Hematopoietic multipotent progenitor cell (in vitro differentiated cells): ENCODE data around the gene GABRB1. TPM values are rescaled to one million over a fixed set of nuclear protein-coding genes. Genes with fewer than 3 reads are reported as not detected.
"Not testable (repeated sequence)": the region's sequence is repeated elsewhere in the genome, so short reads cannot be mapped to it uniquely, and the experiment has no call there.

Experiments used
- DNase-seq, 3 donors: peaks; one replicate each; pipeline ENCODE4 v3.0.0-alpha.2; 2011 to 2015; ENCODE audit warnings: low read depth in 2 of 3, low spot score in 2 of 3
- total RNA-seq: library from RNA; depleted of rRNA; stranded (reverse); fragments of >200 nt; gene quantifications from one replicate; pipeline ENCODE4 v1.2.3, GENCODE V29; 2012

The GABRB1 gene
- total RNA-seq, 1 donor, result not detected

DNA sequence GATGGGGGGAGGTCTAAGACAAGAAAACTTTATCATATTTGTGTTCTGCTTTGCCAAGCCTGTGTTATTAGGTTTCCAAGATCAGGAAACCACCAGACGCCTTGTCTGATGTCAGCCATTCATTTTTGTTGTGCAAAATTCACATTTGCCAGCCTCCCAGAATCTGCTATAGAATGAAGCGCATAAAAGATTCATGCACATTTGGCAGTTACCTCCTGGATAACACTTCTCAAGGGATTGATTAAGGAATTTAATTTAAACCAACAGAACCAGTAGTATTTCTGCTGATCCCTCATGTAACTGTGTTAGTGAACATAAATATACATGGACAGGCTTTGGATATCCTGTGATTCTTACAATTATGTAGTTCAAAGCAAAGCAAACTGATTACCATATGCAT, 244.2 kb downstream of the GABRB1 start:
- DNase-seq, result no peak

DNA sequence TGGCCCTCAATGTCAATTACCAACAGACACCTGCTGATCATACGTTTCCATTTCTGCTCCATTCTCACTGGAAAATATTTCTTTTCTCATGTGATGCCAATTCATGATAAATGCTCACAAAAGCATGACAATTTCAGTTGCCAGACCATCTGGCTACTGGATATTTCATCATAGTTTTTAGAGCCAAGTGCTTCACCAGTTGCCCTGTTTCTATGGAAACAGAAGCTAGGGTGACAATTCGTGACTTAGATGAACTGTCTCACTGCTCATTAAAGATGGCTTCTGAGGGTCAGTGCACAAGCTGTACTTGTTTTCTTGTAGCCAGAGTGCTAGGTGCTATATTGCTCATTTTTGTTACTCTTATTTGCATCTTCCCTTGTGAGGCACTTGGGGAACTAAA, 247.3 kb downstream of the GABRB1 start:
- DNase-seq, result no peak

DNA sequence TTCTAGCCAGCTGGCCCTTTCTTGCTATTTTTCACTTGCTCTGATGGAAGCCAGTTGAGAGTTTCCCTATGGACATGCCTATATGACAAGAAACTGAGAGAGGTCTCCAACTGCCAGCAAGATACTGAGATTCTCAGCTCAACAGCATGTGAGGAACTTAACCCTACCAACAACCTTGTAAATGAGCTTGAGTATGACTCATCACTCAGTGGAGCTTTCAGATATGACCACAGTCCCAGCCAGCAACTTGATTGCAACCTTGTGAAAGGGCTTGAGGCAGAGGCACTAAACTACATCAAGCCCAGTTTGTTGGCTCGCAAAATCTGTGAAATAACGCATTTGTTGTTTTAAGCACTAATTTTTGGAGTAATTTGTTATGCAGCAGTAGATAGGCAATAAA, 256.4 kb downstream of the GABRB1 start:
- no peak for DNase-seq

DNA sequence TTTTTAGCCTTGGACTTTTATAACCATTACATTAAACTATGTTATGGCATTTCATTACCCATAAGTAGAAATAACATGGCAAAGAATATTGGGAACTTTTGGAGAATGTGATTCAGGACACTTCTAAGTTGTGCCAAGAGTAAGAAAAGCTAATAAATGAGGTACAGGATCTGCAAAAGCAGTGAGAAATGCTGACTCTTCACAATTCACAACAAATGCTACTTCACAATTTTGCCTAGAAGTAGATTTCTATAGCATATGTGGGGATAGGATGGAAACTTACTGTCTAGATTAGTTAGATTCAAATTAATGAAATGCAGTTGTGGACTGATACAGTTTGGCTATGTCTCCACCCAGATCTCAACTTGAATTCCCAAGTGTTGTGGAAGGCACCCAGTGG, 258.4 kb downstream of the GABRB1 start:
- no peak for DNase-seq

DNA sequence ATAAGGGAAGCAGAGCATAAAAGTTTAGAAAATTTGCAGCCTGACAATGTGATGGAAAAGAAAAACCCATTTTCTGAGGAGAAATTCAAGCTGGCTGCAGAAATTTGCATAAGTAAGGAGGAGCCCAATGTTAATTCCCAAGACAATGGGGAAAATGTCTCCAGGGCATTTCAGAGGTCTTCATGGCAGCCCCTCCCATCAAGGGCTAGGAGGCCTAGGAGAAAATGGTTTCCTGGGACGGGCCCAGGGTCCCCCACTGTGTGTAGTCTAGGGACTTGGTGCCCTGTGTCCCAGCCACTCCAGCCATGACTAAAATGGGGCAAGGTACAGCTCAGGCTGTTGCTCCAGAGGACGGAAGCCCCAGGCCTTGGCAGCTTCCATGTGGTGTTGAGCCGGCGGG, 259.5 kb downstream of the GABRB1 start:
- DNase-seq, result not testable (repeated sequence)

DNA sequence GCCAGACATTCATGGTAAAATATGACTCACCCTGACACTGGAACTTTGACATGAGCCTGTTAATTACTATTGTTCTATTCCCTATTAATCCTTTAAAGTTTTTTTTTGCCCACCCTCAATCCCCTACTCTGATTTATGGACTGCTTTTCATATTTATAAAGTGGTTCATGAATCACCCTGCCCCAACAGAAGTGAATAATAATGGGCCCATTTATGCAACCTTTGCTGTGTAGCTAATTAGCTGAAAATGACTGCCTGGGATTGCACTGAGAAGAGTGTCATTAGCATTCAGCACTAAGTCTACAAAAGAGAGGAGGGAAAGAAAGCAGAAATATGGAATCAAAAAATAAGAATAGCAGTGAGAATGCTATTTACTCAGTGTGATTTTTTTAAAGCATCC, 277.8 kb downstream of the GABRB1 start:
- DNase-seq, result no peak

DNA sequence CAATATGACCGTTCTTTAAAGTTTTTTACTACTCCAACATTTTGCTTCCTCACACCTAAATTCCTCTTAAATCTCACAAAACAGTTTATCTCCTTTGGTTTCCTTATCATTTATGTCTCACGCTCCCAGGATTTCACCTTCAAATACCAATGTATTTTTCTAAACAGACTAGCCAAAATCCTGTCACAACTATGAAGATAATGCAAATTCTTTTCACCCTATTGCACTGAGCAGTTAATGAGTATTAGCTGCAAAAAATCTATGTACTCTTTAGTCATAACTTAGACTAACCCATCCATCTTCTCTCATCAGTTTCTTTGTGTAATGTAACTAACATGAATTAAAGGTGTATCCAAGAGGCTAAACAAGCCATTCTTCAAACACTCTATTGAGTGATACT, 280.8 kb downstream of the GABRB1 start:
- DNase-seq, result no peak

DNA sequence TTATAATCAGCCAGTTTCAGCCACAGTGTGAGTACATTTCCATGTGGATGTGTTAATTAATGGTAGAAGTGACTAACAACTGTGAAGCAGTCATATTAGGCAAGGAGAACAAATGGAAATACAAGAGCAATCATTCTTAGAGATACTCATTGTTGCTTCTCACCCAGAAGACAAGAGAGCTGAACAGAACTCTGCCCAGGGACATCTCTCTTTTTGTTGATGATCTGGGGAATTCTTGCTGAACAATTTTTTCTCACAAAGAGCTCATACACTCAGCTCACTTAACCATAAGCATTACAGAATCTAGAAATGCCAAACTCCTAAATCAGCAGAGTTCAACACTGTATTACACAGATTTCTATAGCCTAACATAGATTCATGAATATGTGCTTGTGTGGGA, 282.0 kb downstream of the GABRB1 start:
- DNase-seq, result no peak

DNA sequence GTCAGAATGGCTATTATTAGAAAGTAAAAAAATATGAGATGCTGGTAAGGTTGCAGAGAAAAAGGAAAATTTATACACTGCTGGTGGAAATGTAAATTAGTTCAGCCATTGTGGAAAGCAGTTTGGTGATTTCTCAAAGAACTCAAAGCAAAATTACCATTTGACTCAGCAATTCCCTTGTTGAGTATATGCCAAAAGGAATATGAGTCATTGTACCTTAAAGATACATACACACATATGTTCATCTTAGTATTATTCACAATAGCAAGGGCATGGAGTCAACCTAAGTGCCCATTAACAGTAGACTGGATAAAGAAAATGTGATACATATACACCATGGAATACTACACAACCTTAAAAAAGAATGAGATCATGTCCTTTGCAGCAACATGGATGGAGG, 284.0 kb downstream of the GABRB1 start:
- DNase-seq, result no peak

DNA sequence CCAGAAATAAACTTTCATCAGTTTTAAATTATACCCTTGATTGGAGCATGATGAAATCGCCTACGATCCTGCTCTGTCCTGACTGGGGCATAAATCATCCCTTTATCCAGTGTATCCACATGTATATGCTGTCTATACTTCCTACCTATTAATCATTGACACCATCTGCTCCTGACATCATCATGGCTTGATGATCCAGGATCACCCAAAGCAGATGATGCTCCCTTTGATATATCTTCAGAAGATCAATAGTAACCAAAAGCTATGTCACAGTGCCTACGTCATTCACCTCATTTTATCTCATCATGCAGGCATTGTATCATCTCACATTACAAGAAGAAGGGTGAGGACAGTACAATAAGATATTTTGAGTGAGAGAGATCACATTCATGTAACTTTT, 294.7 kb downstream of the GABRB1 start:
- no peak for DNase-seq

DNA sequence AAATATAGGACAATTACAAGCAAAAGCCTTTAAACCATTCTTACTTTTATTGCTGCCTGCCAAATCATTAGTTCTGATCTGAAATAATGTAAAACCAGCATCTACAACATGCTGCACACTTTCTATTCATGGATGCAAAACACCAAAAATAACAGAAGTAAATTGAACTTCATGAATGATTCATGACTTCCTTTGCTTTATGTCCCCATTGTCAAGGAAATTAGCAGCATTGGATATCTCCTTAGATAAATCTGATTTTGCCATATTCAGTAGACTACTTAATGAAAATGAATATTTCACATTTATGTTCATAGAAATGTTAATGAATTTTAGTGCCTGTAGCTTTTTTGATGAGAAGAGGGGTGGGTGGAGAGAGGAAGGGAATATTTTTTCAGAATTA, 299.5 kb downstream of the GABRB1 start:
- DNase-seq, result no peak

DNA sequence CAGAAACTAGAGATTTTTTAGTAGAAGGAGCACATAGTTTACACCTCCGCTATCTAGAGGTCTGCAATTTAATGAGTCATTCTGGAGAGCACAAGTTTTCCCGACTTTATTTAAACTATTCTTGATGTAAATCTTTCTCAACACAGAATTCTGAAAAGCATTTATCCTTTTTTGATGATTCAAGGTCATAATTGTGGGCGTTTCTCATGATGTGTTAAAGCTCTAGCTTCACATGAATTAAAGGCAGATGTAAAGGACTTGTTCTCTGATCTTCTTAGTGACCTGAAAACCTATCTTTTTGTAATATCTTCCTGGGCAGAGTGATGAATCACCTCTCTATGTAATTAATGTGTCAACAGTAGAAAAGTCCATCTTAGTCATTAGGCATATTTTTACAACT, 303.3 kb downstream of the GABRB1 start:
- DNase-seq, result no peak

DNA sequence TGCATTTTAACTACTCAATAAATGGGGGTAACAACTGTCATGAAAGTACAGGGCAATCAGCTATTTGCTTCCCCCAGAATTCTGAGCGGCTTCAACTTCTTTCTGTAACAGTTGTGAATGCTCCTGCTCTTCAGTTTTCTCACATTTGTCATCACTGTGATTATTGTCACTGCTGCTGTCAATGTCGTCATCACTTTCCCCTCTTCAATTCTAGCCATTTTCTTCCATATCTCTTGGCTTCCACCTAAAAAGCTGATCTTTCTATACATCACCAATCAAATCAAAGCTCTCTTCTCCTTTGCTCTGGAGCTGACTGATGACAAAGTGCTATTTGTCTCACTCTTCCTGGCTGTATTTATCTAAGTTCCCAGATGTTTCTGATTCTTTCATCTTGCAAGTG, 306.5 kb downstream of the GABRB1 start:
- no peak for DNase-seq

DNA sequence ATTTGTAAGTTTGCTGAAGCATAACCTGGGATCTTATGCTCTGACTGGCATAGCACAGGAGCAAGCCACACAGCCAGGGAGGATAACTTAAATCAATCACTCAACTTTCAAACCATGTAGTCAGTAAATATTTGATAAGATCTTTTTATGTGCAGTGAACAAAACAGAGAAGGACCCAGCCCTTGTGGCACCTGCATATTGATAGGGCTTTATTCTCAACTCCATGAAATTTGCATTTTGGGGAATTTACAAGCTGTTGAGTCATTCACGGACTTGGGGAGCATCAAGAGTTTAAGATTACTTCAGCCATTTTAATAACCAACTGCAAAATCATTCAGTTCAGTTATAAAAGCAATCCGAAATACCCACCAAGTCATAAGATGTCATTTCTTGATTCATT, 309.5 kb downstream of the GABRB1 start:
- DNase-seq, result no peak

DNA sequence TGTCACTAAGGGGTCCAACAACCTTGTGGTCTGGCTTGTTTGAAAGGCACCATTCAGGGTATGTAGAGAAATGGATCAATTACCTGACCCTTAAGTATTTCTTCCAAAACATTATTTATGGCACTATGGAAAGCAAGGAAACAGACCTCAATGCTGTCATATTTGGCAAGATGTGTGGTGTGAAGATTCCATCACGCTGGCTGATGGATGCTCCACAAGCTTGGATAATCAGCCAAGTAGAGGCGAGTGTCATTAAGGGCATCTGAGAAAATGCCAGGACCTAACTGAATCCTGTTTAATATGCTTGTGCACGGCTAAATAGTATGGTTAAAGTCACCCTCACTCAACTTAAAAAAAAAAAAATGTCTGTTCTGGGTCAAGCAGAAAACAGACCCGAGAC, 311.4 kb downstream of the GABRB1 start:
- DNase-seq, result no peak

DNA sequence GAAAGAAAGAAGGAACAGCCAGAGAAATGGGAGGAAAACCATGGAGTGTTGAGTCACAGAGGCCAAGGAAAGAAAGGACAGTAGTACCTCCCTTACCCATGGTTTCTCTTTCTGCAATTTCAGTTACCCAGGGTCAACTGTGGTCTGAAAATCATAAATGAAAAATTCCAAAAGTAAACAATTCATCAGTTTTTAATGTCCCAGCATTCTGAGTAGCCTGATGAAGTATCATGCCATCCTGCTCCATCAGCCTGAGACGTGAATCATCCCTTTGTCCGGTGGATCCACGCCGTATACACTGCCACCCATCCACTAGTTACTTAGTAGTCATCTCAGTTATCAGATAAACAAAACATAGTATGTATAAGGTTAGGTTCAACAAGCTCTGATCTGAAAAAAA, 318.0 kb downstream of the GABRB1 start:
- no peak for DNase-seq

DNA sequence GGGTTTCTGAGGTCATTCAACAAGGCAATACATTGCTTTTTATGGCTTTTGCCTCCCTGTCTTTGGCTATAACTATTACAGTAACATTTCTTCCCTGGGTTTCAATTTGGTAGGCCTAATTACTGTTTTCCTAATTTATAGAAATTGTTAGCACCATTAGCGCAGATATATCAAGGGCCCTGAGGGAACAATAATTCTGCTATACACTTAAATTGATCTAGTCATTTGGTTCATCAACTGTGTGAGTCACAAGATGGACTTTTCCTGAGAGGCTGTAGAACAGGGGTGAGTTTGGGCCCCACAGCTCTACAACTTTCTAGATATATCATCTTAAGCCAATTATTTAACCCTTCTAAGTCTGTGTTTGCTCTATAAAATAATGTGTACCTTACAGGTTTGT, 324.2 kb downstream of the GABRB1 start:
- no peak for DNase-seq

DNA sequence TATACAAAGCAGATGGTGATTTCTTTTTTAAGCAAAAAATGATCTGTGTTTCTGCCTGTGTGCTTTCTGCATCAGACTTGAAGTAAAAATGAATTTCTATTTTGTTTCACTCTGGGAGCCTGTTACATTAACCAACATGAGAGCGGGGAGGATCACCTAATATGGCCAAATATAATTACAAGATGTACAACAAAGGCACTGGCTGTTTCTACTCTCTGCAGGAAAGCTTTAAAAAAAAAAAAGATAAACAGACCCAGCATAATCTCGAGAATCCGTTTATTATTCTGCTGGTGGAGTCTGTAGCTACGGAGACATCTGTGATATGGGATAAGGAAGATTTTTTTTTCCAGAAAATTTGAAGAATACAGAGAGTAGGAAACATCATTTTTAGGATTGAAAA, 328.5 kb downstream of the GABRB1 start:
- DNase-seq, result no peak

DNA sequence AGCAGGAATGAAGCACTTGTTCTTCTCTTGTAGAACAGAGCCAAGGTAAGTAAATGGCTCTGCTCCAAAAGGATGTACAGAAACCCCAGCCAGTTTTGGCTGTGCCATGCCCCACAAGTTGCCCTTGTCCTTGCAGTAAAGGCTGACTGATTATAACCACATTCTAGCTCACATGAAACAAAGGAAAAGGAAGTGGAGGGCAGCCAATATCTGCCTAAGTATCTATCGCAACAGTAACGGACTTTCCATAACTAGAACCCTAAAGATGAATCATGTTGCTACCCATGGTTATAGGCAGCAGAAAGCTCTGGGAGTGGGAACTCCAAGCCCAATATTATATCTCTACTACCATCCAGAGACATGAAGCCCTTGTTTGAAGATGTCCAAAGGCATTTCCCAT, 336.4 kb downstream of the GABRB1 start:
- DNase-seq, result no peak

DNA sequence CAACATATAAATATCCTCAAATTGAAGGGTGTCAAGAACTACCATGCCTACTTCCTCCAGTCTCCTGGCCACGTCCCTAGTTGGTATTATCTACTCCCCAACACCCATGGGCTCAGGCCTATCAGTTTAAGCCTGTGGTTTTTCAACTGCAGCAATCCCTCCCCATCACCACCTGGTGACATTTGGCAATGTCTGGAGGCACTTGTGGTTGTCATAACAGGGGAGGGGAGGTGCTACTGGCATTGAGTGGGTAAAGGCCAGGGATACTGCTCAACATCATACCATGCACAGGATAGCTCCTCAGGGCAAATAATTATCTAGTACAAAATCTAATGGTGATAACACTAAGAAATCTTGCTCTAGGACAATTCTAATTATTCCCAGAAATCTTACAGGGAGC, 336.8 kb downstream of the GABRB1 start:
- peak in 1 of 3 donors; percentile 10 for DNase-seq

DNA sequence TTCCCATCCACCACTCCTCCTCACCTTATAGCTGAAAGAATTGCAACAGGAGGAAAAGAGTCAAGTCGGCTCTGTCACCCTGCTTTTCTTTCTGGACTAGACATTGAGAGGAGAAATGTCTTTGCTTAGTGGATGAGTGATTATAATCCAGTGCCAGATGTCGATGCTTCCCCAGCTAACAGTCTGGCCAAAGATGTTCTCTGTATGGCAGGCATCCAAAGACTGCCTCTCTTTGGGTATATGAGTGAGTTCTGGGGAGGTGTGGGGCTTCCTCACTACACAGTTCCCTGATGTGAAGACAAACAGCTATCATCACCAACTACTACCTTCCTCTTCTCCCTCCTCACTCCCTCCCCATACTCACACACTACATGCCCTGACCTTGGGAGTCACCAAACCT, 341.2 kb downstream of the GABRB1 start:
- peak in 1 of 3 donors; percentile 11 for DNase-seq

DNA sequence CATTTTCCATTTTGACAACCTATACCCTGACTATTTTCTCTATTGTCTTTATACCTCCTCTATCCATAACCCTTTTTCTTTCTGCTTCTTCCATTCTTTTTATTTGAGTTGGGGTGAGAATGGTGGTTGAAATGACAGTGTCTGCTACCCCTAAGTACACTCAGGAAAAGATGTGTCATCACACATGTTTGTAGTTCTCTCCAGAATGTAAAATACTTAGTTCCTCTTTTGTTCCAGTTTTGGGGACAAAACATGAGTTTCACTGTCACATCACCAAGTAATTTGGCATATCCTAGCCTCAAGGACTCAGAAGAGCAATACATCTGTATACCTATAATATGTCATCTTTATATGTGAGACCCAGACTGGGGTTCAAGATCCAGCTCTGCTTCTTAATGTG, 341.8 kb downstream of the GABRB1 start:
- DNase-seq, result peak in 2 of 3 donors; percentile 18 to 55

DNA sequence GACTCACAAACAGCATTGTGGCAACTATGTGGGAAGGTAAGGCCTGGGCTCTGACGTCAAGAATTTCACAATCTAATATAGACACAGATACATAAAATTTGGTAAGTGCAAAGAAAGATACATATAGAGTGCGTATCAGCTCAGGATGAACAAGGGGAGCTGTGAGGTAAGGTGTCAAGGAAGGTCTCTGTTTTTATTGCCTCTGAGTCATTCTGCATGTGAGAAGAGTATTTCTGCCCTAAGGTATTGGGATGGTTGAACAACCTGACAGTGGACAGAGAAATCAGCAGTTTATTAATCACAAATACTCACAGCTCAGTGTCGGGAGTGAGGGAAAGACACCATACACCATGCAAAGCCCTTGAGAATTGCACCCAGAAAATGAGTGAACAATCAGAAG, 342.3 kb downstream of the GABRB1 start:
- DNase-seq, result no peak

DNA sequence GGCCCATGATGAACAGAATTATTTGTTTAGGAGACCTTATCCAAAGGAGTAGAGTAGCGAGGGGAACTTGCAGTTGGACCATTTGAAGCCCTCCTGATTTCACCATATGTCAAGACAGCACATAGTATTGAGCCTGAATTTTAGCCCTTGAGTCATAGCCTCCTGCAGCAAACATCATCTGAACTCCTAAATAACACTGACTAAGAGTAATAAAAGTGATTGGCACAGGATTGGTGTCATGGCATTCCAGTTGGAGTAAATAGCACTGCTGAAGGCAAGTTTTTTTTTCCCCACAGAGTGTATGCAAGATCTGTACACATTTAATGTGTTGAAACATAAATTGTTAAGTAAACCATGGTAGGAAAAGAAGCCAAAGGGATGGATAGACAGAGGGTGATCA, 343.1 kb downstream of the GABRB1 start:
- DNase-seq, result no peak
